ENCODE data around the gene KCMF1.

The KCMF1 gene

GRCh38 chr2:84996909-84997308 lies 25.9 kb downstream of the KCMF1 start:
- DNase-seq (ENCODE audit: low read depth, low spot score): no peak
- TF ChIP-seq CTCF (IDR thresholded peaks at IDR 0.05; ENCODE audit: low read depth, low read length): no peak
- in situ Hi-C loops (cut with HindIII; ENCODE audit: low sequenced_read_pairs): no loop called here
- no peak overlapping the region for H3K4me3 ChIP-seq (ENCODE audit: low read depth, low read length)

GRCh38 chr2:84999553-84999955 lies 28.6 kb downstream of the KCMF1 start:
- TF ChIP-seq CTCF (IDR thresholded peaks at IDR 0.05; ENCODE audit: low read depth, low read length): no peak
- H3K4me3 ChIP-seq (ENCODE audit: low read depth, low read length): no peak overlapping the region
- no peak for DNase-seq (ENCODE audit: low read depth, low spot score)
- in situ Hi-C loops (cut with HindIII; ENCODE audit: low sequenced_read_pairs): no loop called here

GRCh38 chr2:85001595-85001994 lies 30.6 kb downstream of the KCMF1 start:
- no peak overlapping the region for H3K4me3 ChIP-seq (ENCODE audit: low read depth, low read length)
- in situ Hi-C loops (cut with HindIII; ENCODE audit: low sequenced_read_pairs): no loop called here
- no peak for DNase-seq (ENCODE audit: low read depth, low spot score)
- TF ChIP-seq CTCF (IDR thresholded peaks at IDR 0.05; ENCODE audit: low read depth, low read length): no peak

GRCh38 chr2:85002534-85002933 lies 31.6 kb downstream of the KCMF1 start:
- no peak for DNase-seq (ENCODE audit: low read depth, low spot score)
- in situ Hi-C loops (cut with HindIII; ENCODE audit: low sequenced_read_pairs): no loop called here
- TF ChIP-seq CTCF (IDR thresholded peaks at IDR 0.05; ENCODE audit: low read depth, low read length): no peak
- no peak overlapping the region for H3K4me3 ChIP-seq (ENCODE audit: low read depth, low read length)

- no peak for TF ChIP-seq CTCF (IDR thresholded peaks at IDR 0.05; ENCODE audit: low read depth, low read length)
- no peak overlapping the region for H3K4me3 ChIP-seq (ENCODE audit: low read depth, low read length)
- in situ Hi-C loops (cut with HindIII; ENCODE audit: low sequenced_read_pairs): no loop called here
- DNase-seq (ENCODE audit: low read depth, low spot score): no peak
Measured at GRCh38 chr2:85008252-85008651, 37.3 kb downstream of the KCMF1 start.

- DNase-seq (ENCODE audit: low read depth, low spot score): no peak
- no peak overlapping the region for H3K4me3 ChIP-seq (ENCODE audit: low read depth, low read length)
- TF ChIP-seq CTCF (IDR thresholded peaks at IDR 0.05; ENCODE audit: low read depth, low read length): no peak
- in situ Hi-C loops (cut with HindIII; ENCODE audit: low sequenced_read_pairs): no loop called here
Measured at GRCh38 chr2:85009019-85009618, 38.2 kb downstream of the KCMF1 start.

GRCh38 chr2:85010404-85010803 lies 39.4 kb downstream of the KCMF1 start:
- TF ChIP-seq CTCF (IDR thresholded peaks at IDR 0.05; ENCODE audit: low read depth, low read length): no peak
- H3K4me3 ChIP-seq (ENCODE audit: low read depth, low read length): no peak overlapping the region
- in situ Hi-C loops (cut with HindIII; ENCODE audit: low sequenced_read_pairs): no loop called here
- DNase-seq (ENCODE audit: low read depth, low spot score): no peak
